SK-N-SH (cell line): ENCODE data around the gene MPP7. TPM values are rescaled to one million over a fixed set of nuclear protein-coding genes. Genes with fewer than 3 reads are reported as not detected.

ENCODE experiments used
- CTCF ChIA-PET: fragments of 300-600, 350-600 bp; formaldehyde crosslinking; extraction: SDS; loops from one replicate; lab custom pipeline; 2021; lab: Yijun Ruan, JAX
- POLR2A ChIA-PET: fragments of 350-600 bp; sonication (Branson Sonifier 250); formaldehyde crosslinking; extraction: SDS; loops from one replicate; lab custom pipeline; 2020; ENCODE audit warnings: antibody characterized with exemption, inconsistent platforms; lab: Yijun Ruan, JAX
- DNase-seq: peaks from one replicate; pipeline ENCODE4 v3.0.0; 2012
- H2AFZ ChIP-seq: fragments of 200-600 bp; sonication (generic); 2 replicates; pipeline ENCODE4 v1.8.1; 2016; ENCODE audit warnings: antibody characterized with exemption, mild to moderate bottlenecking, low read depth
- H3F3A ChIP-seq: fragments of 200-600 bp; sonication (generic); replicated peaks from 2 replicates; pipeline ENCODE3; 2016; ENCODE audit warnings: antibody characterized with exemption, mild to moderate bottlenecking; ENCODE audit not compliant: insufficient read depth
- H3K27ac ChIP-seq, 2 experiments: fragments of 200-500 bp in 1 of 2; fragments of 200-600 bp in 1 of 2; sonication (Bioruptor generic) in 1 of 2; sonication (generic), shearing (Covaris generic) in 1 of 2; 2 replicates each; pipeline versions ENCODE4 v1.5.1 to v1.6.1; 2014 to 2016; ENCODE audit warnings: low read depth in 2 of 2, inconsistent platforms in 1 of 2, low read length in 1 of 2, mild to moderate bottlenecking in 1 of 2, mixed read lengths in 1 of 2
- H3K27me3 ChIP-seq: fragments of 200-600 bp; sonication (generic), shearing (Covaris generic); 2 replicates; pipeline ENCODE4 v1.6.1; 2016; ENCODE audit warnings: mixed run types; ENCODE audit not compliant: insufficient read depth
- H3K36me3 ChIP-seq, 2 experiments: fragments of 200-500 bp in 1 of 2; fragments of 200-600 bp in 1 of 2; sonication (Bioruptor generic) in 1 of 2; sonication (generic) in 1 of 2; replicated peaks in 1 of 2; 2 replicates each; pipeline versions ENCODE3 to v1.5.1; 2014 to 2016; ENCODE audit warnings: low read length in 1 of 2, mild to moderate bottlenecking in 1 of 2; ENCODE audit not compliant: insufficient read depth in 2 of 2, control insufficient read depth in 1 of 2
- H3K4me1 ChIP-seq, 2 experiments: fragments of 200-500 bp in 1 of 2; fragments of 200-600 bp in 1 of 2; sonication (Bioruptor generic) in 1 of 2; sonication (generic), shearing (Covaris generic) in 1 of 2; 2 replicates each; pipeline versions ENCODE4 v1.5.1 to v1.6.1; 2014 to 2016; ENCODE audit warnings: low read depth in 1 of 2, low read length in 1 of 2, mixed run types in 1 of 2; ENCODE audit not compliant: insufficient read depth in 2 of 2, control insufficient read depth in 1 of 2
- H3K4me2 ChIP-seq: fragments of 200-600 bp; sonication (generic), shearing (Covaris generic); 2 replicates; pipeline ENCODE4 v1.6.1; 2017; ENCODE audit warnings: mixed run types
- H3K4me3 ChIP-seq, 2 experiments: fragments of 200-500 bp in 1 of 2; fragments of 200-600 bp in 1 of 2; sonication (Bioruptor generic) in 1 of 2; sonication (generic), shearing (Covaris generic) in 1 of 2; 2 replicates each; pipeline versions ENCODE4 v1.5.1 to v1.8.1; 2014 to 2016; ENCODE audit warnings: low read depth in 2 of 2, inconsistent platforms in 1 of 2, low read length in 1 of 2, mild to moderate bottlenecking in 1 of 2, mixed read lengths in 1 of 2, moderate library complexity in 1 of 2
- H3K79me2 ChIP-seq: fragments of 200-600 bp; sonication (generic); 2 replicates; pipeline ENCODE4 v1.8.1; 2017; ENCODE audit warnings: mild to moderate bottlenecking; ENCODE audit not compliant: insufficient read depth
- H3K9ac ChIP-seq: fragments of 200-600 bp; sonication (generic); 2 replicates; pipeline ENCODE4 v1.6.1; 2017; ENCODE audit warnings: mixed run types
- H3K9me2 ChIP-seq: fragments of 200-600 bp; sonication (generic); 2 replicates; pipeline ENCODE4 v1.6.1; 2017; ENCODE audit warnings: mixed run types
- H3K9me3 ChIP-seq: fragments of 200-600 bp; sonication (generic); 2 replicates; pipeline ENCODE4 v1.6.1; 2017; ENCODE audit warnings: mixed run types, mild to moderate bottlenecking, moderate library complexity
- H4K20me1 ChIP-seq: fragments of 200-600 bp; sonication (generic); 2 replicates; pipeline ENCODE4 v1.6.1; 2017; ENCODE audit warnings: mild to moderate bottlenecking, mixed run types; ENCODE audit not compliant: insufficient read depth
- CTCF ChIP-seq: fragments of 200-600 bp; sonication (generic); IDR thresholded peaks from 2 replicates; pipeline ENCODE4 v1.6.1; 2017; ENCODE audit warnings: antibody characterized with exemption, mild to moderate bottlenecking, moderate library complexity
- RCOR1 ChIP-seq: fragments of 150-350 bp; IDR thresholded peaks from 2 replicates; pipeline ENCODE4 v1.6.1; 2017; ENCODE audit warnings: antibody characterized with exemption, low read length
- REST ChIP-seq: IDR thresholded peaks from 2 replicates; pipeline ENCODE4 v1.6.1; 2012; ENCODE audit warnings: mild to moderate bottlenecking, low read depth, low read length, moderate library complexity
- RFX5 ChIP-seq: IDR thresholded peaks from 2 replicates; pipeline ENCODE4 v1.6.1; 2012; ENCODE audit warnings: mild to moderate bottlenecking, improper control_type of control experiment, low read length
- WGBS: methylation state at CpG from one replicate; pipeline ENCODE4 v1.1.6; 2017; ENCODE audit warnings: low lambda C conversion rate; 5-methylcytosine and 5-hydroxymethylcytosine counted together
- polyA plus RNA-seq, 3 experiments: library from polyadenylated mRNA; depleted of rRNA; stranded (reverse); fragments of >200 nt; gene quantifications; 2 replicates each; pipeline ENCODE4 v1.2.3, GENCODE V29; 2012
- TF ChIP-seq, protein P1 (sequence below): IDR thresholded peaks from 2 replicates; pipeline ENCODE4; 2012
- TF ChIP-seq, protein P2 (sequence below): fragments of 150-350 bp; IDR thresholded peaks from 2 replicates; pipeline ENCODE4 v1.6.1; 2016; ENCODE audit warnings: mild to moderate bottlenecking, low read depth, low read length
- TF ChIP-seq, protein P3 (sequence below): fragments of 150-350 bp; IDR thresholded peaks from 2 replicates; pipeline ENCODE4 v1.6.1; 2017; ENCODE audit warnings: antibody characterized with exemption, low read length, low read depth, borderline replicate concordance

The MPP7 gene
- polyA plus RNA-seq (2012; rRNA removed): 0.02 TPM in 1 of 2 replicates, not detected in the other
- 0.03 TPM in 2 replicates for polyA plus RNA-seq (2012; cell fraction: cytosol; rRNA removed)
- polyA plus RNA-seq (2012; cell fraction: nucleus; rRNA removed): not detected in 2 replicates

DNA sequence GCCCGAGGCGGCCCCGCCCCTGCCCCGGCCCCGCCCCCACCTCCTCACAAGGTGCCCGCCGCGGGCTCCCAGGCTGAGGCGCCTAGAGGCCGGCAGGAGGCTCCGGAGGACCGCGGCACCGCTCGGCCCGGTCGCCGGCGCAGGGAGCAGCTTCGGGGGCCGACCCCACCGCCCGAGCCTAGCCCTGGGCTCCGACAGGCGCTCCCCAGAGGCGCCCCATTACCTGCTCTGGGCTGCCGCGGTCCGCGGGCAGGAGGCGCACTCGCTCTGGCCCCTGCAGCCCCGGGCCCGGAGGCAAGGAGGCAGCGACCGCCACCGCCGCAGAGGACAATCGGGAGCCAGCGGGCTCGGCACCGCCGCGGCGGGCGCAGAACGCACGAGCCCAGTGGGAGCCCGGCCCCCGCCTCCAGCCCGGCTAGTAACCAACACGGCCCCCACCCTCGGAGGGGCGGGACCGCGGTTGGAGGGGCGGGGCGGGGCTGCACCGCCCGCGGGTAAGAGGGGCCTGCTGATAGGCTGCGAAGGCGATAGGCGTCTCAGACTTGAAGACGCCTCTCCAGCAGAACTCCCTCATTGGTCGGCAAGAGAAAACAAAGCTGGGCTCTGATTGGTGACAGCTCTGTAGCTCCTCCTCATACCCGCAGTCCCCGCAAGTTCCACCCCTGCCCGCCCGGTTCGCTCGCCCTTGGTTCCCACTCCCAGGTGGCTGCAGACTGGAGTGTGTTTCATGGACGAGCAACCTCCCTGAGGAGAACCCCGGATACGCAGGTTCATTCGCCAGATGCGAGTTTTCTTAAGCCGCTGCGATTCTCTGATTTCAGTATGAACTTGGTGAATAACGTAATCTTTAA lies at the start of gene MPP7:
TSS of gene MPP7 (minus strand) at position 427 of the 851 bp plus-strand sequence. CDS start 64,460 bp downstream, outside the sequence.
- peak within 1 kb of the TSS; percentile 68 to 69 for H3K4me3 ChIP-seq
- H3K9me3 ChIP-seq: no peaks in the 10 kb centered on the region
- H3K27me3 ChIP-seq: peaks cover 46% of the 10 kb centered on the region
- TF ChIP-seq RFX5 (peak; percentile 68), RCOR1 (0 out of 2 replicates have a peak, but pooled peaks have one; percentile 19), CTCF (peak; percentile 27), REST (no peak)
- TF ChIP-seq, protein P1, sequence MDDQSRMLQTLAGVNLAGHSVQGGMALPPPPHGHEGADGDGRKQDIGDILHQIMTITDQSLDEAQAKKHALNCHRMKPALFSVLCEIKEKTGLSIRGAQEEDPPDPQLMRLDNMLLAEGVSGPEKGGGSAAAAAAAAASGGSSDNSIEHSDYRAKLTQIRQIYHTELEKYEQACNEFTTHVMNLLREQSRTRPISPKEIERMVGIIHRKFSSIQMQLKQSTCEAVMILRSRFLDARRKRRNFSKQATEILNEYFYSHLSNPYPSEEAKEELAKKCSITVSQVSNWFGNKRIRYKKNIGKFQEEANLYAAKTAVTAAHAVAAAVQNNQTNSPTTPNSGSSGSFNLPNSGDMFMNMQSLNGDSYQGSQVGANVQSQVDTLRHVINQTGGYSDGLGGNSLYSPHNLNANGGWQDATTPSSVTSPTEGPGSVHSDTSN: 0 out of 2 replicates have a peak, but pooled peaks have one; percentile 8
- TF ChIP-seq, protein P2, sequence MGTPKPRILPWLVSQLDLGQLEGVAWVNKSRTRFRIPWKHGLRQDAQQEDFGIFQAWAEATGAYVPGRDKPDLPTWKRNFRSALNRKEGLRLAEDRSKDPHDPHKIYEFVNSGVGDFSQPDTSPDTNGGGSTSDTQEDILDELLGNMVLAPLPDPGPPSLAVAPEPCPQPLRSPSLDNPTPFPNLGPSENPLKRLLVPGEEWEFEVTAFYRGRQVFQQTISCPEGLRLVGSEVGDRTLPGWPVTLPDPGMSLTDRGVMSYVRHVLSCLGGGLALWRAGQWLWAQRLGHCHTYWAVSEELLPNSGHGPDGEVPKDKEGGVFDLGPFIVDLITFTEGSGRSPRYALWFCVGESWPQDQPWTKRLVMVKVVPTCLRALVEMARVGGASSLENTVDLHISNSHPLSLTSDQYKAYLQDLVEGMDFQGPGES: peak; percentile 46
- TF ChIP-seq, protein P3, sequence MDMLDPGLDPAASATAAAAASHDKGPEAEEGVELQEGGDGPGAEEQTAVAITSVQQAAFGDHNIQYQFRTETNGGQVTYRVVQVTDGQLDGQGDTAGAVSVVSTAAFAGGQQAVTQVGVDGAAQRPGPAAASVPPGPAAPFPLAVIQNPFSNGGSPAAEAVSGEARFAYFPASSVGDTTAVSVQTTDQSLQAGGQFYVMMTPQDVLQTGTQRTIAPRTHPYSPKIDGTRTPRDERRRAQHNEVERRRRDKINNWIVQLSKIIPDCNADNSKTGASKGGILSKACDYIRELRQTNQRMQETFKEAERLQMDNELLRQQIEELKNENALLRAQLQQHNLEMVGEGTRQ: no peak
- no peaks in the 10 kb centered on the region for H3K9me2 ChIP-seq
- no peaks in the 10 kb centered on the region for H3K79me2 ChIP-seq
- peak within 1 kb of the TSS; percentile 88 for H2AFZ ChIP-seq
- H3K4me1 ChIP-seq: no peaks in the 10 kb centered on the region; a peak in 2 of 4 replicates
- POLR2A ChIA-PET: no interaction called here
- no peaks in the 10 kb centered on the region for H4K20me1 ChIP-seq
- 0% methylated on average over 15 of the region's 80 CpGs for WGBS
- H3K27ac ChIP-seq: no peak within 1 kb of the TSS
- CTCF ChIA-PET: interaction anchor here (0.9 kb wide), 1 partner anchor 19 kb away, joined by 3 read pairs; no protein-coding TSS in a partner anchor
- H3F3A ChIP-seq: no peaks in the 10 kb centered on the region
- H3K4me2 ChIP-seq: peak within 1 kb of the TSS; percentile 88
- H3K9ac ChIP-seq: no peak within 1 kb of the TSS
- H3K36me3 ChIP-seq: no peaks in the 10 kb centered on the region
- peak; percentile 98 for DNase-seq
